NCI-H510A treated with DMSO at 0.1 percent for 48 hours (cell line): Measurements from ENCODE around the gene TTC29.
A peak's percentile ranks its signal among the peaks of the same experiment; 100 is the strongest.

Experiments used
- DNase-seq: peaks from one replicate; lab custom pipeline; 2025; lab: John Stamatoyannopoulos, UW

Gene TTC29

GRCh38 chr4:146945556-146946374, at the start of gene TTC29:
Gene TTC29, minus strand, starts transcription at chr4:146945864. Its CDS starts 5,969 bp downstream, at chr4:146939895.
- DNase-seq = peak; percentile 51

- no peak for DNase-seq
These were observed 36.0 kb upstream of the TTC29 start for GRCh38 chr4:146981651-146982050.

GRCh38 chr4:146978641-146979040, 33.0 kb upstream of the TTC29 start:
- no peak for DNase-seq

GRCh38 chr4:146976145-146976544, 30.5 kb upstream of the TTC29 start:
- no peak for DNase-seq

- DNase-seq = peak; percentile 53
These were observed 29.9 kb upstream of the TTC29 start for GRCh38 chr4:146975527-146975926.

- no peak for DNase-seq
These were observed 29.4 kb upstream of the TTC29 start for GRCh38 chr4:146975036-146975435.

- DNase-seq = no peak
These were observed 26.4 kb upstream of the TTC29 start for GRCh38 chr4:146972036-146972435.

GRCh38 chr4:146969126-146969525, 23.5 kb upstream of the TTC29 start:
- no peak for DNase-seq

- no peak for DNase-seq
These were observed 15.0 kb upstream of the TTC29 start for GRCh38 chr4:146960634-146961033.

GRCh38 chr4:146959692-146960091, 14.0 kb upstream of the TTC29 start:
- DNase-seq = no peak

- DNase-seq = no peak
These were observed 11.6 kb upstream of the TTC29 start for GRCh38 chr4:146957237-146957636.

GRCh38 chr4:146952896-146953295, 7.2 kb upstream of the TTC29 start:
- DNase-seq = no peak

- no peak for DNase-seq
These were observed 3.9 kb upstream of the TTC29 start for GRCh38 chr4:146949559-146949958.

- no peak for DNase-seq
These were observed 1.8 kb downstream of the TTC29 start for GRCh38 chr4:146943691-146944375.

- no peak for DNase-seq
These were observed 13.5 kb downstream of the TTC29 start for GRCh38 chr4:146932116-146932515.

- no peak for DNase-seq
These were observed 15.0 kb downstream of the TTC29 start for GRCh38 chr4:146930673-146931072.

- no peak for DNase-seq
These were observed 18.0 kb downstream of the TTC29 start for GRCh38 chr4:146927695-146928094.

- DNase-seq = peak; percentile 12
These were observed 29.1 kb downstream of the TTC29 start for GRCh38 chr4:146916479-146917076.

- DNase-seq = no peak
These were observed 30.5 kb downstream of the TTC29 start for GRCh38 chr4:146915132-146915531.

- no peak for DNase-seq
These were observed 45.4 kb downstream of the TTC29 start for GRCh38 chr4:146900295-146900694.

GRCh38 chr4:146890301-146890700, 55.4 kb downstream of the TTC29 start:
- no peak for DNase-seq

- no peak for DNase-seq
These were observed 62.6 kb downstream of the TTC29 start for GRCh38 chr4:146883070-146883469.

- no peak for DNase-seq
These were observed 88.4 kb downstream of the TTC29 start for GRCh38 chr4:146857298-146857697.
